ENCODE measurements around the gene COL4A2.

COL4A2 gene

DNA sequence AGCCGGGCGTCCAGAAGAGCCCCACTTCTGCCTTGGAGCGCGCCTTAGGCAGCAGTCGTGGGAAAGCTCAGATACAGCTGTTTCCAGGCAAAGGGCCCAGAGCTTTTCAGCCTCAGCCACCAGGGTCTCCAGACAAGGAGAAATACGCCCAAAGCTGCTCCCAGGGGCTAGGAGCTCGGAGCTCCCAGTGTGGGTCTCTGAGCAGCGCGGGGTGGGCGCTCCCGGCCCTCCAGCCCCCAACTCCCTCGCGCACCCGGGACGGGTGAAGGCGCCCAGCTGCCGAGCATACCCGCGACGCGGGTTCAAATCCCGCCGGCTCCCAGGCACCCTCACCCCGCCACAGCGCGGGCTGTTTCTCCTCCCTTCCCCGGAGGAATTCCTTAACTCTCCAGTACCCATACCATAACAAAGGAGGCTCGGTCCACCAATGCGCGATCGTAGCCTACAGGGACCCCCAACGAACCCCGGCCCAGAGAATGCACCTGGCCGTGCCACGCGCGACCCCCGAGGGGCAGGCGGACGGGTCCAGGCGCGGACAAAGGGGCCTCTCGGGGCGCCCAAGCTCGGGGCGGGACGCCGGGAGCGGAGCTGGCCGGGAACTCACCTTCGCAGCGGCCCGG lies 634 bp upstream of the COL4A2 start:
- TF ChIP-seq, protein P1, sequence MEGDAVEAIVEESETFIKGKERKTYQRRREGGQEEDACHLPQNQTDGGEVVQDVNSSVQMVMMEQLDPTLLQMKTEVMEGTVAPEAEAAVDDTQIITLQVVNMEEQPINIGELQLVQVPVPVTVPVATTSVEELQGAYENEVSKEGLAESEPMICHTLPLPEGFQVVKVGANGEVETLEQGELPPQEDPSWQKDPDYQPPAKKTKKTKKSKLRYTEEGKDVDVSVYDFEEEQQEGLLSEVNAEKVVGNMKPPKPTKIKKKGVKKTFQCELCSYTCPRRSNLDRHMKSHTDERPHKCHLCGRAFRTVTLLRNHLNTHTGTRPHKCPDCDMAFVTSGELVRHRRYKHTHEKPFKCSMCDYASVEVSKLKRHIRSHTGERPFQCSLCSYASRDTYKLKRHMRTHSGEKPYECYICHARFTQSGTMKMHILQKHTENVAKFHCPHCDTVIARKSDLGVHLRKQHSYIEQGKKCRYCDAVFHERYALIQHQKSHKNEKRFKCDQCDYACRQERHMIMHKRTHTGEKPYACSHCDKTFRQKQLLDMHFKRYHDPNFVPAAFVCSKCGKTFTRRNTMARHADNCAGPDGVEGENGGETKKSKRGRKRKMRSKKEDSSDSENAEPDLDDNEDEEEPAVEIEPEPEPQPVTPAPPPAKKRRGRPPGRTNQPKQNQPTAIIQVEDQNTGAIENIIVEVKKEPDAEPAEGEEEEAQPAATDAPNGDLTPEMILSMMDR (conservative IDR thresholded peaks at IDR 0.05; ENCODE audit: low read length), result 0 out of 2 replicates have a peak, but pooled peaks have one; percentile 17
- DNase-seq (ENCODE audit: low read depth), result peak; percentile 54
- H3K4me3 ChIP-seq (ENCODE audit: low read length), result peak overlapping the region; percentile 83

DNA sequence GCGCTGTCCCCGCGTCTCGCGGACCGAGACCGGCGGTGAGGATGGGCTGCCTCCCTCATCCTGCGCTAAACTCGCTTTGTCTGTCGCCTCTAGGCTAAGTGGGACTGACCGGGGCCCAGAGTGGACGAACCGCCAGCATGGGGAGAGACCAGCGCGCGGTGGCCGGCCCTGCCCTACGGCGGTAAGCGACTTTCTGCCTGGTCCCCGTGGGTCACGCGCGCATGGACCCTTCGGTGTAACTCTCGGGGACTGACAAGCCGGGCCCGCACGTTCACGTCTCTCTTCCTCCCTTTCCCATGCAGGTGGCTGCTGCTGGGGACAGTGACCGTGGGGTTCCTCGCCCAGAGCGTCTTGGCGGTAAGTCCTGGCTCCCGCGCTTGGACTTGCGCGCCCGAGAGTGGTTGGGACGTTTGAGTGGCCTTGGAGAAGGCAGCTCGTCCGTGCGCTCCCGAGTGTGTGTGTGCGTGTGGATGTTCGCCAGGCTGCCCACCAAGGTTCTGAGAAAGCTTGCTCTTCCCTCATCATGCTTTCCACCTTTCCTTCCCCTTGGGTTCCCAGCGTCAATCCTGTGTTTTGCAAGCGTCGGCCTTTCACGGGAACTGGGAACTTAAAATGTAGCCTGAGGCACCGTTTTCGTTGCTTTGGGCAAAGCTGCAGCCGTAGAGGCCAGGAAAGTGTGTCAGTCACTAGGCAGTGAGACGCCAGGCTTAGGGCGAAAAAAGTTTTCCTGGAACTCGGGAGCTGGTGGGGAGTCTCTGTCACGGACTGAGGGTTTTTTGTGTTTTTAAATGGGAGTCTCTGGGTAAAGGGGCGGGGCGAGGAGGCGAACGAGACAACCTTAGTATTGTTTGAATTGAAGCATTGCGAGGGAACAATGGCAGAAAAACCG lies 927 bp downstream of the COL4A2 start:
- H3K4me3 ChIP-seq (ENCODE audit: low read length), result peak overlapping the region; percentile 83
- DNase-seq (ENCODE audit: low read depth), result peak; percentile 67
- TF ChIP-seq, protein P1 (conservative IDR thresholded peaks at IDR 0.05; ENCODE audit: low read length), result no peak

DNA sequence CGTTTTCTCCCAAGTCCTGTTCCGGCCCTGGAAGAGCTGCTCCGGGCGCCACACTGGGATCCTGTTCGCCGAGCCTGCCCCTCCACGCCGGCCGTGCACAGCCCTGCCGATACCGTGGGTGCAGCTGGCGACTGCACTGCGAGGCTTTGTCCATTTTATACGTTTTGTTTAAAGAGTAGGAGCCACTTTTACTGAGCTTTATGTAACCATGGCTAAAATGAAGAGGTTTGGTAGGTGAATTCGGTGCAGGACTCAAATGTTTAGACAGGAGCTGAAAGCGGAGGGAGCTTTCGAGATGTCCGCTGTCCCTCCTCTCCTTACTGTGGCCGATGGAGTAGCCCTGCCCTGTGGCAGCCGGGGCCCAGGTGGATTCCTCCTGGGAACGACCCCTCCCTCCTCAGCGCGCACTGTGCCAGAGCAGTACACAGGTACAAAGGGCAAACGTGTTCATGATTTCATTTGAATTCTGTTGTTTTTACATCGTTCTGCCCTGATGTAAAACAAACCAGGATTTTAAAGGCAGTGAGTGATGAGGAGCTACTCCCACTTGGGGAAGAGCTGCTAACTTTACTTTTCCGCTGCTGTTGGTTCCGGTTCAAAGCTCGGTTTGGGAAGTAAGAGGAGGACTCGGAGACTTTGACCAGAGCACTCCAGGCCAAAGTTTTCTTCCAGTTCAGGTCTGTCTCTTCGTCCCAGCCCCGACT lies 1.7 kb downstream of the COL4A2 start:
- DNase-seq (ENCODE audit: low read depth), result no peak
- peak overlapping the region; percentile 83 for H3K4me3 ChIP-seq (ENCODE audit: low read length)
- TF ChIP-seq, protein P1 (conservative IDR thresholded peaks at IDR 0.05; ENCODE audit: low read length), result no peak

DNA sequence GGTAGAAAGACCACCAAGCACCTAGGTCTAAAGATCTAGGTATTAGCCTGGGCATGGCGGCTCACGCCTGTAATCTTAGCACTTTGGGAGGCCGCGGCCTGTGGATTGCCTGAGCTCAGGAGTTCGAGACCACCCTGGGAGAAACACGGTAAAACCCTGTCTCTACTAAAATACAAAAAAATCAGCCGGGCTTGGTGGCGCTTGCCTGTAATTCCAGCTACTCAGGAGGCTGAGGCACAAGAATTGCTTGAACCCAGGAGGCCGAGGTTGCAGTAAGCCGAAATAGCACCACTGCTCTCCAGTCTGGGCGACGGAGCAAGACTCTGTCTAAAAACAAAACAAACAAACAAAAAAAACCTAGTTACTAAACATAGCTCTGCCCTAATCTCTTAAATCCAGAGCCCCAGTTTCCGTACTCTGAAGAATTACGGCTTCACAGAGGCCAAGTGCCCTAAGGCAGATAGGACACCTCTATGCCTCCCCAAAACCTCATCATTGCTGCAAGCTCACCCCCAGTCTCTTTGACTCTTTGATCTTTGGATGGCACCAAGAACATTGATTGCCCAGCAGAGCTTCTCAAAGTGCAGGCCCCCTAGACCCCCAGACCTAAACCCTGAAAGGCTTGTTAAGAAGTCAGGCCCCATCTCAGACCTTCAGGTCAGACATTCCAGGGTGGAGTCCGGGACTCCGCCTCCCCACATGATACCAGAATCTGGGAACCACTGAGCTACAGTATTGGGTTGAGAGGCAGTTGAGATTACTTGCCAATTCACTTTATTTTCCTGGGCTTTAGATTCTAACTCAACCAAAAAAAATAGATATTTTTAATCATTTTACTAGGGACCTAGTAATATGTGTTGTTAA lies 2.8 kb downstream of the COL4A2 start:
- no peak for DNase-seq (ENCODE audit: low read depth)
- H3K4me3 ChIP-seq (ENCODE audit: low read length), result peak overlapping the region; percentile 83
- TF ChIP-seq, protein P1 (conservative IDR thresholded peaks at IDR 0.05; ENCODE audit: low read length), result no peak

DNA sequence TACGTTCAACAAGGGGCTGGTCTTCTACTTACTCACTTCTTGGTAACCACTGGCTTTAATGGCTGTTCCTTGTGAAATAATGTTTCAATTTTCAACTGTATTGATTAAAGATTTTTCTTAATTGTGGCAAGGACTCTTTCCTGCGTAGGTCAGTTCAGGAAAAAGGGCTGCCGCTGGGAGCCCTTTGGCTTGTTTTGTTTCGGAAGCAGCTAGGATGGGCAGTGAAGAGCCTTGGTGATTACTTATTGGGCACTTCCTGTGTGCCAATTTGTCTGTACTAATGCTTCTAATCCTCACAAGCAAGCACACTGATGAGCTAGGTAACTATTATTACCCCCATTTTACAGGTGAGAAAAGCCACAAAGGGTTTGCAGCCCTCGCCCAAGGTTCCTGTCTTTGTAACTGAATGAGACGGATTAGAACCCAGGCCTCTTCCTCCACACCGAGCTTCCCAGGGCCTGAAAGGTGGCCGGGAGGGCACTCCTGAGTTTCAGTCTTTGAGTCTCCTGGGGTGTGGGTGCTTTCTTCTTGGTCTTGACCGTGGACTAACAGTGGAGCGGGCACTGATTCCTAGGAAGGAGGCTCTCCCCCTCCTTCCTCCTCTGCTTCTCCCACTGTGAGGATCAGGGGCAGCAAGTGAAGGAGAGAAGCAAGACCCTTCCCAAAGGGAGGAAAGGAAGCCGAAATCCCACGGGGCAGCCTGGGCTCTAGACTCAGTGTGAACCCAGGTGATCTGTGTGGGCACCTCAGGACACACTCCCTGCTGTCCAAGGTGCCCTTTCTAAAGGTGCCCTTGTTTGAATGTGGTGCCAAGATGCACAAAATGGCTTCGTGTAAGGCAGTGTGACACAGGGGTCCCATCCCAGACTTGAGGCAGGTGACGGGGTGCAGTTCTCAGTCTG lies 3.7 kb downstream of the COL4A2 start:
- no peak overlapping the region for H3K4me3 ChIP-seq (ENCODE audit: low read length)
- no peak for DNase-seq (ENCODE audit: low read depth)
- TF ChIP-seq, protein P1 (conservative IDR thresholded peaks at IDR 0.05; ENCODE audit: low read length), result no peak

All from AG10803 (cell line).